Activated CD8-positive, alpha-beta memory T cell treated with anti-CD3 and anti-CD28 coated beads for 48 hours (primary cell): ENCODE results near the gene PSMA8.
"Not testable (repeated sequence)": the region's sequence is repeated elsewhere in the genome, so short reads cannot be mapped to it uniquely, and the experiment has no call there.

Source experiments
- DNase-seq, 3 experiments: peaks; one replicate each; pipeline ENCODE4 v3.0.0-alpha.2; 2020; ENCODE audit warnings: low read depth in 2 of 3, low spot score in 2 of 3

Gene PSMA8

DNA sequence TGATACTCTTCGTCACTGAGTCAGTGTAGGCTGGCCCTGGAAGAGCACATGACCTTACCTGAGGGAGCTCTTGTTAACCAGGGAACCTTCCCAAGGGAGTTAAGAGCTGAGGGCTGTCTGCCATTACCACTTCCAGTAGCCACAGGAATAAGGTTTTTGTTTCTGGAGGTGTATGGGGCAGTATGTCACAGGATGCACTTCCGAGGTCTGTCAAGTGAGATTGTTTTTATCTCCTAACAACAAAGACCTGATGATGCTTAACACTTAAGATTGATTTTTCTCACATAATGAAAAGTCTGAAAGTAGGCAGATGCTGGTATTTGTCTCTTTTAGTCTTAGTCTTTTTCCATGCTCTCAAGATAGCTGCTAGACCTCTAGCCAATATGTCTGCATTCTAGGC is 41.8 kb downstream of the PSMA8 start:
- no peak for DNase-seq

DNA sequence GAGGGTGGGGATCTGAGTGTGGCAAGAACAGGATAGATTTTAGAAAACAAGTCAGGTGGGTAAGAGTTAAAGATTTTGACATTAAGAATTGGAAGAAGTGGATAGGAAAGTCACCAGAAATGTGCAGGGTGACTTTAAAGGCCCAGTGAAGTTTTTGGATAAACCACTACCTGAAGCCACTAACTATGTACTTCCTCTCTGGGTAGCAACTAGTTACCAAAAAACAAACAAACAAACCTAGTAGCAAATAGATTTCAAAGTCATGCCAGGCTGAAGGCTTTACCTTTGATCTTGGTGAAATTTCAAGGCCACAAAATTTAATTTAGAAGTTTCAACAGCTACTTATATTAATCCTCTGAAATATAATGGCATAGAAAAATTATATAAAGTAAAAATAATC is 42.5 kb downstream of the PSMA8 start:
- no peak for DNase-seq

DNA sequence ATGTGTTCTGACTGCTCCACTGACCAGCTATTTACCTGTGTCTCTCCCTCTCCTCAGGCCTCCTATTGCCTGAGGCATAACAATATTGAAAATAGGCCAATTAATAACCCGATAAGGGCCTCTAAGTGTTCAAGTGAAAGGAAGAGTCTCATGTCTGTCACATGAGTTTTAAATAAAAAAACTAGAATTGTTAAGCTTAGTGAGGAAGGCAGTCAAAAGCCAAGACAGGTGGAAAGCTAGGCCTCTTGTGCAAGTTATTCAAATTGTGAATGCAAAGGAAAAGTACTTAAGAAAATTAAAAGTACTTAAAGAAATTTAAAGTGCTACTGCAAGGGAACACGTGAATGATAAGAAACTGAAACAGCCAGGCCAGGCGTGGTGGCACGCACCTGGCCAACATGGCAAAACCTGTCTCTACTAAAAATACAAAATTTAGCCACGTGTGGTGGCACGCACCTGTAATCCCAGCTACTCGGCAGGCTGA is 47.7 kb downstream of the PSMA8 start:
- no peak for DNase-seq

DNA sequence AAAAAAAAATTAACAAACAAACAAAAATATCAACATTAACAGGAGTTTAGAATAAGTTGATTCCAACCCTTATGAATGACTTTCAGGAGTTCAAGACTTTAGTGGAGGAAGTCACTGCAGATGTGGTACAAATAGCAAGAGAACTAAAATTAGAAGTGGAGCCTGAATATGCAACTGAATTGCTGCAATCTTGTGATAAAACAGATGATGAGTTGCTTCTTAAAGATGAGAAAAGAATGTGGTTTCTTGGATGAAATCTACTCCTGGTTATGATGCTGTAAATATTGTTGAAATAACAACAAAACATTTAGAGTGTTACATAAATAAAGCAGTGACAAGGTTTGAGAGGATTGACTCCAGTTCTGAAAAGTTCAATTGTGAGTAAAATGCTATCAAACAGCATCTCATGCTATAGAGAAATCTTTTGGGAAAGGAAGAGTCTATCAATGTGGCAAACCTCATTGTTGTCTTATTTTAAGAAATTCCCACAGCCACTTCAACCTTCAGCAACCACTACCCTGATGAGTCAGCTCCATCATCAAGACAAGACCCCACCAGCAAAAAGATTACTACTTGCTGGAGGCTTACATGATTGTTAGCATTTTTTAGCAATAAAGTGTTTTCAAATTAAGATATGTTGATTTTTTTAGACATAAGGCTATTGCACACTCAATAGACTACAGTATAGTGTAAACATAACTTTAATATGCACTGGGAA is 49.9 kb downstream of the PSMA8 start:
- DNase-seq: no peak

DNA sequence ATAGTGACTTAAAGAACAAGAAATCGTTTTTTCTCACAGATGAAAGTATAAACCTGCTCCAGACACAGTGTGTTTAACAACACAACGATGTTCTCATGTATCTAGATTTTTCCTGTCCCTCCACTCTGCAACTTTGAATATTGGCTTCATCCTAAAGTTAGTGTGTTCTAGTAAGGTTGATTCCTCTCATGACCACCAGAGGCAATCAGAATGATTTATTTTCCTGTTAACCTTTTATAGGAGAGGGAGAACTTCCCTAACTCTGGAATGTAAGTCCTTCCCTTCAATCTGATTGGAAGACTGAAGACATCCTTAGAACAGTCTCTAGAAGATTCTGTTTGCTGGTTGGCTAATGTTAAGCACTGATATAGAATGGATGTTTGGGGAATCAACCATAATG is 51.6 kb downstream of the PSMA8 start:
- no peak for DNase-seq

DNA sequence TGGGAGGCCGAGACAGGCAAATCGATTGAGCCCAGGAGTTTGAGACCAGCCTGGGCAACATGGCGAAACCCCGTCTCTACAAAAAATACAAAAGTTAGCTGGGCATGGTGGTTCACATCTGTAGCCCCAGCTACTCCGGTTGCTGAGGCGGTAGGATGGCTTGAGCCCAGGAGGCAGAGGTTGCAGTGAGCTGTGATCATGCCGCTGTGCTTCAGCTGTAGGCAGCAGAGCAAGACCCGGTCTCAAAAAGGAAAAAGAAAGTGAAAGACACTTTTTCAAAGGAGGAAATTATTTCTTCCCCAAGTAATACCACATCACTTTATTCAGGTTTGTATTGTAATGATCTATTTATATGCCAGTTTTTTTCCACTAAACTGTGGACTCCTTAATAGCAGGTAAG is 56.8 kb downstream of the PSMA8 start:
- DNase-seq: peak in 1 of 3 experiments; percentile 5

DNA sequence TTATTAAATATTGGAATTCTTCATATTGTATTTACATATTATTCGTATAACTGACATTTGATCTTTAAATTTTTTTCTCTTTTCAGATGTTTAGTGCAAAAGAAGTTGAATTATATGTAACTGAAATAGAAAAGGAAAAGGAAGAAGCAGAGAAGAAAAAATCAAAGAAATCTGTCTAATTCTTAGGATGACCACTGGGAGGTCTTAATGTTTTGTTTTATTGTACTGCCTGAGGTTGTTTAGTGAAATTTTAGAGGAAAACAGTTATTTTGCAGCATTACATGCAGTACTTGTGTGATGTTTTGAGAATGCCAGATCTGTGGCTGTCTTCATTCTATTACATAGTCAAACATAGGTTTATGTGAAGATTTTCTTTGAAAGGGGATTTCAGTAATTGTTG is 58.6 kb downstream of the PSMA8 start:
- DNase-seq: no peak

DNA sequence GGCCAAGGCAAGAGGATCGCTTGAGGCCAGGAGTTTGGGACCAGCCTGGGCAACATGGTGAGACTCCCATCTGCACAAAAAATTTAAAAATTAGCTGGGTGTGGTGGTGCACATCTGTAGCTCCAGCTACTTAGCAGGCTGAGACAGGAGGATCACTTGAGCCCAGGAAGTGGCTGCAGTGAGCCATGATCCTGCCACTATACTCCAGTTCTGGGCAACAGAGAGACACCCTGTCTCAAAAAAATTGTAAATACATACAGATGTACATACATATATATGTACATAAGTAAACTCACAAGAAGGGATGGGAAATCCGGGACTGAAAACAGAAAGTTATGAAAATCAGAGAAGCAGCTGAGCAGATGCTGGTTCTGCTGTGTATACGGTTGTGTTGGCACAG is 62.9 kb downstream of the PSMA8 start:
- DNase-seq: no peak

DNA sequence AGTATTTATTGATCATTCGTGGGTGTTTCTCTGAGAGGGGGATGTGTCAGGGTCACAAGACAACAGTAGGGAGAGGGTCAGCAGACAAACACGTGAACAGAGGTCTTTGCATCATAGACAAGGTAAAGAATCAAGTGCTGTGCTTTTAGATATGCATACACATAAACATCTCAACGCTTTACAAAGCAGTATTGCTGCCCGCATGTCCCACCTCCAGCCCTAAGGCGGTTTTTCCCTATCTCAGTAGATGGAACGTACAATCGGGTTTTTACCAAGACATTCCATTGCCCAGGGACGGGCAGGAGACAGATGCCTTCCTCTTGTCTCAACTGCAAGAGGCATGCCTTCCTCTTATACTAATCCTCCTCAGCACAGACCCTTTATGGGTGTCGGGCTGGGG is 68.3 kb downstream of the PSMA8 start:
- DNase-seq: not testable (repeated sequence)

DNA sequence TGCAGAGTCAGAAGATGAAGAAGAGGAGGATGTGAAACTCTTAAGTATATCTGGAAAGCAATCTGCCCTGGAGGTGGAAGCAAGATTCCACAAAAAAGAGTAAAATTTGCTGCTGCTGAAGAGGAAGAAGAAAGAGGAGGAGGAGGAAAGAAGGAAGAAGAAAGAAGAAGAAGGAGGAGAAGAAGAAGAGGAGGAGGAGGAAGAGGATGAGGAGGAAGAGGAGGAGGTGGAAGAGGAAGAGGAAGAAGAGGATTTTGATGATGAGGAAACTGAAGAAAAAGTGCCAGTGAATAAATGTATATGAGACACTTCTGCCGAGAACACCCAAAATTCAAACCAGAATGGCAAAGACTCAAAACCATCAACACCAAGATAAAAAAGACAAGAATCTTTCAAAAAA is 71.6 kb downstream of the PSMA8 start:
- DNase-seq: no peak

DNA sequence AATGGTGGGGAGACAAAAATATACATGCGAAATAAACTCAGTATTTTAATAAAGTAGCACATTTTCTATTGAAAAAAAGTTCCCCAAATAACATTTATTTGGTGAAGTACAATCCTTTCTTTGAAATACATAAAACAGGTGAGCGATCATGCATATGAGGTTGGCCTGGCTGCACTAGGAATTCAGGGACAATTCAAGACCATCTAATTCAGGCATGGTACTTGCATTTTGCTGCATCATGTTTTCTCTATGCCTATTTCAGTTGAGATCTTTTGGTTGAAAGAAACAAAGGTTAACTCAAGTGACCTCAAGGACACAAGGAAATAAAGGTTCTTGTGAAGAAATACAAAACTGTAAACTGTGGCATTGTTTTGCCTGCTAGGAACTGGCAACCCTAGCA is 72.8 kb downstream of the PSMA8 start:
- no peak for DNase-seq

DNA sequence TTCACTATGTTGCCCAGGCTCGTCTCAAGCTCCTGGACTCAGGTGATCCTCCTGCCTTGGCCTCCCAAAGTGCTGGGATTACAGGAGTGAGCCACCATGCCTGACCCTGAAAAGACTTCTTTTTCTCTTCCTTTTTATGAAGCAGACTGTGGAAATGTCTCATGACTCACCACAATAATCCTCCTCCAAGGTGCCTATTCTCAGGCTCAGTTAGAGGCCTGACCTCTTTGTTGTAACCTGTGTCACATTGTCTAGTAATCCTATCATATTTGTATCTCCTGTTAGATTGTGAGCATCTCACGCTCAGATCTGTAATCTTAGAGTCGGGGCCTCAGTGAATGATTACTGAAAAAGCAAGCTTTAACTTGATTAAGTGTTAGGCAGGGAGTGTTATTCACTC is 74.3 kb downstream of the PSMA8 start:
- DNase-seq: no peak

DNA sequence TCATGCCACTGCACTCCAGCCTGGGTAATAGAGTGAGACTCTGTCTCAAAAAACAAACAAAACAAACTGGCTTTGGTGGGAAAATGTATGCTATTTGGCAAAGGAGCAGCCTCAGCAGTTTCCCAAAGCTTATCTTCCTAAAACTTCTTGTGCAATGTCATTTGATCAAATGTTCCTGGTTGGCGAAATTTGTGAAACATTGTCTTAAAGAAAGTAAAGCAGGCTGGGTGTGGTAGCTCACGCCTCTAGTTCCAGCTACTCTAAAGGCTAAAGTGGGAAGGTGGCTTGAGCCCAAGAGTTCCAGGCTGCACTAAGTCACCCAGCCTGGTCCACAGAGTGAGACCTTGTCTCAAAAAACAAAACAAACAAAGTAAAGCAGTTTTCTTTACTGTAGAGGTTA is 75.3 kb downstream of the PSMA8 start:
- no peak for DNase-seq

DNA sequence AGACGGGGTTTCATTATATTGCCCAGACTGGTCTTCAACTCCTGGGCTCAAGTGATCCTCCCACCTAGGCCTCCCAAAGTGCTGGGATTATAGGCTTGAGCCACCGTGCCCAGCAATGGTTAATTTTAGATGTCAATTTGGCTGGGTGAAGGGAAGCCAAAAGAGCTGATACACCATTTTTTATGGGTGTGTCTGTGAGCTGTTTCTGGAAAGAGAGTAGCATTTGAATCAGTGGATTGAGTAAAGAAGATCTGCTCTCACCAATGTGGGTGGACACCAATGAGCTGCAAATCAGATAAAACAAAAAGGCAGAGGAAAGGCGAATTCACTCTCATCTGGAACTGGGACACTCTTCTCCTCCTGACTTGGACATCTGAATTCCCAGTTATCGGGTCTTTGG is 76.5 kb downstream of the PSMA8 start:
- no peak for DNase-seq

DNA sequence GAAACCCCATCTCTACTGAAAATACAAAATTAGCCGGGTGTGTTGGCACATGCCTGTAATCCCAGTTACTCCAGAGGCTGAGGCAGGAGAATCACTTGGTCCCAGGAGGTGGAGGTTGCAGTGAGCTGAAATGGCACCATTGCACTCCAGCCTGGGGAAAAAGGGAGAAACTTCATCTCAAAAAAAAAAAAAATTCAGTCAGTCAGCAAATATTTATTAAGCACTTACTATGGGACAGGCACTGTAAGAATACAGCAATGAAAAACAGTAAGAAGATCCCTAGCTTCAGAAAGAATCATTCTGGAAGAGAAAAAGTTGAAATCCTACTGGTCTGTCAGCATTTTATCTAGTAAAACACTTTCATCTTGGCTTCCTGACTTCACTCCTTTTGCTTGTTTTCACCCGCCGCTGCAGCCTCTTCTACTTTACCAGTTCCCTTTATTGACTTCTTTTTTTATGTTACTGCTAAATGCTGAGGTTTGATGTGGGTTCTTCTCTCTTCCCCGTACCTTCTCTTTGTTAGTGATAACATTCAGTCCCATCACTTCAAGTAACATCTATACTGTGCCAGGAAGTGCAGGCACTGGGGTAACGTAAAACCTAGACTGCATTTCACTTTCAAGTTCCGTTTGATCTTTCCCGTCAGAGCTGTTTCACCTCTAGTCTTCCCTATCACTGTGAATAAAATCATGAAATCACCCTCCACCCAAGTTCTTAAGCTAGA is 81.7 kb downstream of the PSMA8 start:
- DNase-seq: no peak

DNA sequence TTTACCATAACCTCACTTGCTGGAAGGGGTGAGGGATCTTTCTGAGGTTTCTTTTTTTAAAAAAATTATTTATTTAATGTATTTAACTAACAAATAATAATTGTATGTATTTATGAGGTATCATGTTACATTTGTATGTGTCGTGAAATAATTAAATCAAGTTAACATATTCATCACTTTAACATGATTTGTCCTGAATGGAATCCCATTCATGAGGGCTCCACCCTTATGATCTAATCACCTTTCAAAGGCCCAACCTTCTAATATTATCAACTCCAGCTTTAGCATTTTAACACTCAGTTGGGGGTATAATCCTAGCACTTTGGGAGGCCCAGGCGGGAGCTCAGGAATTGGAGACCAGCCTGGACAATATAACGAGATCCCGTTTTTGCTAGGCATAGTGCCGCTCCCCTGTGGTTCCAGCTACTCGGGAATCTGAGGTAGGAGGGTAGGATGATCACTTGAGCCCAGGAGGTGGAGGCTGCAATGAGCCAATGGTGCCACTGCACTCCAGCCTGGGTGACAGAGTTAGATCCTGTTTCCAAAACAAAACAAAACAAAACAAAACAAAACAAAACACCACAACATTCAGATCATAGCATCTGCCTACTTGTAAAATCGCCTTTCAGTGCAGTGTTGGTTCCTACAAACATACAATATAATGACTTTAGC is 91.5 kb downstream of the PSMA8 start:
- DNase-seq: no peak

DNA sequence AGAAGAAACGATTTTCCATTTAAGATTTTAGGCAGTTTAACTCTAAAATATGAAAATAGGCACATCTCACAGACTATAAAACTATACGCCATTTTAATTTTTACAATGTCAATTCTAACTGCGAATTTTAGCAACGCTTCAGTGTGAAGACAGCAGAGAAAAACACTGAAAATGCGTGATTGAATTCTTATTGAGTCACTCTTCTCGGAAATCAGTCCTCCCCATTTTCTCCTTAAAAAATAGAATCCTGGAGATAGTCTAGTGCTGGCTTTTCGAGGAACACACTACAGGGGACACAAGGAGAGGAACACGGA is 92.2 kb downstream of the PSMA8 start:
- no peak for DNase-seq

DNA sequence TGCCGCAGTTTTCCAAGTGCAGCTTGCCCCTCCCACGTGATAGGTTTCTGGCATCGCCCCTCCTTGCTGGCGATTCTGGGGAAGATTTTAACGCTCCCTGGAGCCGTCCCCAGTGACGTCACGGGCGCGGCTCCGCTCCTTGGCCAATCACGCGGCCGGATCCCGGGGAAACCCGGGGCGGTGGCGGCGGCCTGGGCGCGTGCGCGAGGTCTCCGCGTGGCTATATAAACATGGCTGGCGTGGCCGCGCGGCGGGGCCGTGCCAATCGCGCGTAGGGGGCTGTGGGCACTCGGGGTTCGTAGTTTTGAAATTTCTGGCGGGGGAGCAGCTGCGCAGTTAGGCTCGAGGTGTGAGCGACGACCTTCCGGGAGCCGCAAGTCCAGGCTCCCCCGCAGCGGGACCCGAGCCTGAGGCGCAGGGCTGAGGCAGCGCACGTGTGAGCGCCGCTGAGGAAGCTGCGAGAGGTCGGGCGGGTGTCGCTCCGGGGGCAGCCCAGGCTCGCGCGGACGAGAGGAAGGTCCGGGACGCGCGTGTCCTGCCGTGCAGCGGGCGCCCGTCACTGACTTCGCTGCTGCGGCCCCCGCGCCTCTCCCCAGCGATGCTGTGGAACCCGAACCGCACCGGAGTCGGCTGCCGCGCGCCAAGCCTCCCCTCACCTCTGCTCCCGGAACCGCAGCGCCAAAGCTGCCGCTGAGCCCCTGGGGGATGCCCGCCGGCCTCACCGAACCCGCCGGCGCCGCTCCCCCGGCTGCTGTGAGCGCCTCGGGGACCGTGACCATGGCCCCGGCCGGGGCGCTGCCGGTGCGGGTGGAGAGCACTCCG is 92.8 kb downstream of the PSMA8 start, which contains the start of gene TAF4B:
Gene TAF4B (plus strand): TSS at position 217 of the 822 bp plus-strand sequence. CDS start 489 bp downstream, at position 706.
- peak; percentile 90 to 94 (median 92) for DNase-seq

DNA sequence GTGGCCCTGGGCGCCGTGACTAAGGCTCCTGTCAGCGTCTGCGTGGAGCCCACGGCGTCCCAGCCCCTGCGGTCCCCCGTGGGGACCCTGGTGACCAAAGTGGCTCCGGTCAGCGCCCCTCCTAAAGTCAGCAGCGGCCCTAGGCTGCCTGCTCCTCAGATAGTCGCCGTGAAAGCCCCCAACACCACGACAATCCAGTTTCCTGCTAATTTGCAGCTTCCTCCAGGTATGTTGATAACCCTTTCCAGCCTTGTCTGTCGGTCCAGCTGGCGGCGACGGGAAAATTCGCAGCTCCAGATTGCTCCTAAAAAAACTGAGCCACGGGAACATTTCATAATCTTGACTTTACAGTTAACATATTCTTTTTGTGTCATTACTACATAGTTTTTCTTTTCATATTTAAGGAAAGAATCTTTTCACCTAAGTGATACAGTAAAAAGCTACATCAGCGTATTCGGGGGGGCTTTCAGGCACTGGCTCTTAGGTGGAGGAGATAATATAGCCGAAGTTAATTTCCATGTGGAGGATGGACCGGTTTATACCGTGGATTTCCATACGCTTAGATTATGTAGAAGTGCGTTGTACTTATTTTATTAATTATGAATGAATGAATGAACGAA is 93.5 kb downstream of the PSMA8 start:
- DNase-seq: no peak

DNA sequence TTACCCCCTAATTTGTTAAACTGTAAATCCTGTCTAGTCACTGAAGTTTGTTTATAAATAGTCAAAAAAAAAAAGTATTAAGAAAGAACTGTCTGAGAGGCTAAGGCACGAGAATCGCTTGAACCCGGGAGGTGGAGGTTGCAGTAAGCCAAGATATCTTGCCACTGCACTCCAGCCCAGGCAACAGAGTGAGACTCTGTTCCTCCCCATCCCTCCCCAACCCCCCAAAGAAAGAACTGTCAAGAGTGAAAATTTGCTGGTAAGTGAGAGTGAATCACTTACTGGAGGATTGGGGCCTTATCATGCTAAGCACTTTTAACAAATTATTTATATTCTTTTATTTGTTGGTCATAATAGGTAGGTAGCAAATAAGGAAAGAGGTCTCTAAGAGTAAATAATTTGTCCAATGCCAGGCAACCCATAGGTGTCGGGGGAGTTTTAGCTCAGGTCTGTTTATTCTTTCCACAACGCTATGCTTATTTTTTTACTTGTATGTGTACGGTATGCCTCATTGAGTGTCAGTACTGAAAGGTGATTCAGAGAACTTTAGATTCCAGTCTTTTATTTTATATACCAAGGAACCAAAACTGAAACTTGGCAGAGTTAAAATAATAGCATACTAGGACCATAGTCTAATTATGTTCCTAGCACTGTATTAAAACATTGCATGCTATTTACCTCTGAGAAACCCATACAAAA is 95.0 kb downstream of the PSMA8 start:
- DNase-seq: no peak
